HepG2 (cell line): ENCODE results near the gene LSMEM2. TPM values are rescaled to one million over a fixed set of nuclear protein-coding genes. Genes with fewer than 3 reads are reported as not detected.

Source experiments
- ATAC-seq: fragments of 200-7000 bp; cut with Tn5 transposase; 3 replicates; pipeline ENCODE4 v1.9.1; 2020; ENCODE audit warnings: mild to moderate bottlenecking, moderate library complexity
- BruUV-seq: library from RNA; stranded (reverse); fragments of 400-500 nt; replicated peaks from 2 replicates; lab custom pipeline; 2021; lab: Mats Ljungman, UMichigan
- CTCF ChIA-PET: fragments of 300-600 bp; formaldehyde crosslinking; extraction: SDS; loops from one replicate; lab custom pipeline; 2021; ENCODE audit warnings: low total read pairs, inconsistent platforms, low intra/inter-chr PET ratio; lab: Yijun Ruan, JAX
- POLR2A ChIA-PET: fragments of 350-600 bp; sonication (Branson Sonifier 250); formaldehyde crosslinking; loops from one replicate; lab custom pipeline; 2020; ENCODE audit warnings: antibody characterized with exemption, inconsistent platforms; lab: Yijun Ruan, JAX
- DNase-seq: peaks from one replicate; pipeline ENCODE4 v3.0.0-alpha.2; 2015; ENCODE audit warnings: low spot score
- FAIRE-seq: peaks from 3 replicates; lab custom pipeline; 2011; peaks lifted over from hg19 to GRCh38; lab: Jason Lieb, UNC
- H2AFZ ChIP-seq: one replicate; pipeline ENCODE4 v1.6.1; 2011; ENCODE audit warnings: low read length, inconsistent platforms
- H3K27ac ChIP-seq: fragments of 300-600 bp; 3 replicates; pipeline ENCODE4 v1.8.0; 2011; ENCODE audit warnings: mixed run types, mild to moderate bottlenecking, mixed read lengths, low read length, inconsistent platforms; ENCODE audit not compliant: insufficient read depth; ENCODE audit errors: extremely low read length
- H3K27me3 ChIP-seq, 2 experiments: fragments of 200-600 bp in 1 of 2; 2 replicates in 1 of 2; 3 replicates in 1 of 2; pipeline versions ENCODE4 v1.6.0 to v1.8.0; 2011; ENCODE audit warnings: low read length in 2 of 2, mild to moderate bottlenecking in 2 of 2, moderate library complexity in 2 of 2, inconsistent platforms in 1 of 2; ENCODE audit not compliant: insufficient read depth in 2 of 2, control insufficient read depth in 1 of 2
- H3K36me3 ChIP-seq, 2 experiments: fragments of 200-600 bp in 1 of 2; replicated peaks in 1 of 2; 2 replicates in 1 of 2; 3 replicates in 1 of 2; pipeline versions ENCODE4 v1.5.1 to v1.8.0; 2011; ENCODE audit warnings: low read length in 2 of 2, inconsistent platforms in 1 of 2; ENCODE audit not compliant: insufficient read depth in 2 of 2, control insufficient read depth in 1 of 2
- H3K4me1 ChIP-seq: 2 replicates; pipeline ENCODE4 v1.5.1; 2012; ENCODE audit warnings: low read length, inconsistent platforms; ENCODE audit not compliant: insufficient read depth
- H3K4me2 ChIP-seq: 2 replicates; pipeline ENCODE4 v1.6.0; 2011; ENCODE audit warnings: low read depth, low read length, inconsistent platforms
- H3K4me3 ChIP-seq, 3 experiments: fragments of 200-600 bp in 1 of 3; sonication (generic), shearing (Covaris generic) in 1 of 3; replicated peaks in 1 of 3; 2 replicates each; pipeline ENCODE4 v1.5.1; 2011 to 2016; ENCODE audit warnings: low read length in 3 of 3, inconsistent platforms in 2 of 3, low read depth in 2 of 3, mild to moderate bottlenecking in 2 of 3, control low read depth in 1 of 3, mixed read lengths in 1 of 3; ENCODE audit not compliant: insufficient read depth in 1 of 3
- H3K79me2 ChIP-seq: one replicate; pipeline ENCODE4 v1.6.1; 2011; ENCODE audit warnings: low read length, inconsistent platforms; ENCODE audit not compliant: insufficient read depth
- H3K9ac ChIP-seq: 2 replicates; pipeline ENCODE4 v1.6.0; 2011; ENCODE audit warnings: mild to moderate bottlenecking, low read depth, low read length, inconsistent platforms; ENCODE audit not compliant: insufficient read depth
- H3K9me3 ChIP-seq: 2 replicates; pipeline ENCODE4 v1.5.1; 2012; ENCODE audit warnings: mild to moderate bottlenecking, low read length
- H4K20me1 ChIP-seq: 2 replicates; pipeline ENCODE4 v1.6.0; 2011; ENCODE audit warnings: inconsistent platforms, mild to moderate bottlenecking, low read length, moderate library complexity; ENCODE audit not compliant: insufficient read depth
- AKAP8 ChIP-seq: sonication (generic); formaldehyde crosslinking; IDR thresholded peaks from 2 replicates; pipeline ENCODE4 v1.5.1; 2020; ENCODE audit warnings: mild to moderate bottlenecking, missing genetic modification reagents
- BCL6 ChIP-seq: IDR thresholded peaks from 2 replicates; pipeline ENCODE4 v1.6.1; 2016; ENCODE audit warnings: missing genetic modification reagents, missing compliant biosample characterization
- EED ChIP-seq: sonication (generic); formaldehyde crosslinking; IDR thresholded peaks from 2 replicates; pipeline ENCODE4 v1.5.0; 2020; ENCODE audit warnings: mild to moderate bottlenecking, missing genetic modification reagents
- GPBP1L1 ChIP-seq: sonication (generic); formaldehyde crosslinking; IDR thresholded peaks from 2 replicates; pipeline ENCODE4 v1.5.0; 2020; ENCODE audit warnings: mild to moderate bottlenecking, missing genetic modification reagents
- KLF11 ChIP-seq: IDR thresholded peaks from 2 replicates; pipeline ENCODE4 v1.6.1; 2016; ENCODE audit warnings: missing compliant biosample characterization
- MAFK ChIP-seq, 2 experiments: IDR thresholded peaks in 1 of 2; conservative IDR thresholded peaks in 1 of 2; 2 replicates each; pipeline ENCODE4 v1.6.1; 2011; ENCODE audit warnings: improper control_type of control experiment in 2 of 2, low read length in 2 of 2
- MAX ChIP-seq: IDR thresholded peaks from 2 replicates; pipeline ENCODE4 v1.6.1; 2012; ENCODE audit warnings: inconsistent platforms
- PATZ1 ChIP-seq: sonication (generic); formaldehyde crosslinking; IDR thresholded peaks from 2 replicates; pipeline ENCODE4 v1.4.0; 2020; ENCODE audit warnings: missing genetic modification reagents
- SRY ChIP-seq: sonication (generic); formaldehyde crosslinking; IDR thresholded peaks from 2 replicates; pipeline ENCODE4 v1.8.0; 2022; ENCODE audit warnings: mild to moderate bottlenecking, missing genetic modification reagents
- SUZ12 ChIP-seq: fragments of 150-350 bp; IDR thresholded peaks from 2 replicates; pipeline ENCODE4 v1.6.1; 2014; ENCODE audit warnings: low read depth, low read length
- TRAFD1 ChIP-seq: sonication (generic); formaldehyde crosslinking; IDR thresholded peaks from 2 replicates; pipeline ENCODE4 v1.5.1; 2020; ENCODE audit warnings: missing genetic modification reagents, mild to moderate bottlenecking, borderline replicate concordance
- USF2 ChIP-seq, 2 experiments: sonication (generic) in 1 of 2; formaldehyde crosslinking in 1 of 2; IDR thresholded peaks; 2 replicates each; pipeline versions ENCODE4 v1.5.1 to v1.6.1; 2011 to 2020; ENCODE audit warnings: borderline replicate concordance in 1 of 2, low read depth in 1 of 2, low read length in 1 of 2, mild to moderate bottlenecking in 1 of 2, missing genetic modification reagents in 1 of 2, moderate library complexity in 1 of 2
- ZFP90 ChIP-seq: sonication (generic); formaldehyde crosslinking; IDR thresholded peaks from 2 replicates; pipeline ENCODE4 v1.8.0; 2022; ENCODE audit warnings: missing genetic modification reagents, mild to moderate bottlenecking, inconsistent platforms, borderline replicate concordance
- ZNF530 ChIP-seq: sonication (generic); formaldehyde crosslinking; IDR thresholded peaks from 2 replicates; pipeline ENCODE4 v1.5.0; 2020; ENCODE audit warnings: low read depth, mild to moderate bottlenecking, missing genetic modification reagents
- ZNF589 ChIP-seq: sonication (generic); formaldehyde crosslinking; conservative IDR thresholded peaks from 2 replicates; pipeline ENCODE4 v1.8.0; 2022; ENCODE audit warnings: mild to moderate bottlenecking, moderate library complexity, missing genetic modification reagents
- ZNF672 ChIP-seq: sonication (generic); formaldehyde crosslinking; IDR thresholded peaks from 2 replicates; pipeline ENCODE4 v1.8.1; 2022; ENCODE audit warnings: missing genetic modification reagents
- WGBS: methylation state at CpG from one replicate; pipeline ENCODE4 v1.1.6; 2017; ENCODE audit warnings: low lambda C conversion rate; 5-methylcytosine and 5-hydroxymethylcytosine counted together
- in situ Hi-C: cut with HindIII; loops from 2 replicates; pipeline ENCODE4 v1.10.0; 2017; ENCODE audit warnings: low pct_unique_long_range_greater_than_20kb; ENCODE audit not compliant: extremely low pct_ligation_motif_present
- intact Hi-C: fragments of 100-400 bp; cut with micrococcal nuclease; formaldehyde crosslinking; loops from one replicate; pipeline ENCODE4 v1.10.0; 2022; ENCODE audit not compliant: unreplicated experiment
- polyA plus RNA-seq, 8 experiments: library from polyadenylated mRNA; depleted of rRNA in 3 of 8; stranded (reverse) in 7 of 8; unstranded in 1 of 8; fragments of >200 nt; fragmentation: Illumina TruSeq in 4 of 8; extraction: Trizol in 4 of 8; gene quantifications; 2 replicates each; pipeline versions ENCODE4 v1.2.1 to v1.2.3, GENCODE V29; 2011 to 2016; ENCODE audit warnings: low read depth in 4 of 8, missing spikeins in 1 of 8, mixed read lengths in 1 of 8; ENCODE audit not compliant: insufficient read depth in 1 of 8
- total RNA-seq, 5 experiments: library from RNA; depleted of rRNA; stranded (reverse); fragments of >200 nt; fragmentation: Illumina TruSeq; extraction: Trizol; gene quantifications; 2 replicates each; pipeline ENCODE4 v1.2.3, GENCODE V29; 2016; ENCODE audit warnings: low read depth in 1 of 5

LSMEM2 gene
- total and polyA plus RNA-seq, 2 of the 13 experiments (the other 11 are each of a cell fraction or from before 2014, with no cell fraction given), result 0.07 to 0.41 TPM

GRCh38 chr3:50267280-50267913, 11.5 kb upstream of the LSMEM2 start:
- ChIA-PET CTCF (no interaction called here), POLR2A (interaction anchor here (1.1 to 2.7 kb wide), 6 partner anchors 25 to 72 kb away, joined by 3 to 12 read pairs (median 7); partner anchors contain the start of genes IFRD2 and SLC38A3)
- ATAC-seq, result no peak
- Histone ChIP-seq H3K4me1 (peaks cover 88% of the 10 kb centered on the region), H3K9ac (peak overlapping the region; percentile 94), H3K36me3 (no peaks in the 10 kb centered on the region; a peak in 2 of 5 replicates), H3K27me3 (no peaks in the 10 kb centered on the region; a peak in 1 of 5 replicates), H2AFZ (no peak overlapping the region), H4K20me1 (no peaks in the 10 kb centered on the region), H3K27ac (peak overlapping the region; percentile 88), H3K4me3 (peak overlapping the region; percentile 9 to 83 (median 44); a peak in 5 of 6 replicates), H3K4me2 (peak overlapping the region; percentile 98), H3K9me3 (no peaks in the 10 kb centered on the region), H3K79me2 (peaks cover 37% of the 10 kb centered on the region)
- FAIRE-seq, result no peak
- in situ Hi-C loops (no loop called here), intact Hi-C loops (no loop called here)
- no peak for DNase-seq
- BruUV-seq, result no TSS peak
- WGBS, result 28% methylated on average over 7 of the region's 22 CpGs
- no peak for TF ChIP-seq ZFP90 (CRISPR knock-in tag)
- no peak for TF ChIP-seq GPBP1L1
- no peak for TF ChIP-seq MAFK (conservative IDR thresholded peaks at IDR 0.05 in 1 of 2, IDR thresholded peaks at IDR 0.05 in 1 of 2; ENCODE audit: low read length in 2 of 2)
- no peak for TF ChIP-seq BCL6 (CRISPR knock-in tag)
- no peak for TF ChIP-seq ZNF672 (CRISPR knock-in tag)
- TF ChIP-seq ZNF589, result no peak
- TF ChIP-seq TRAFD1 (CRISPR knock-in tag), result no peak
- TF ChIP-seq SUZ12, result no peak
- TF ChIP-seq ZNF530, result no peak
- TF ChIP-seq PATZ1, result peak; percentile 70
- no peak for TF ChIP-seq MAX
- no peak for TF ChIP-seq USF2 (IDR thresholded peaks at IDR 0.05; ENCODE audit: low read depth, low read length)
- TF ChIP-seq USF2 (CRISPR knock-in tag; IDR thresholded peaks at IDR 0.05; ENCODE audit: borderline replicate concordance), result no peak
- no peak for TF ChIP-seq AKAP8
- no peak for TF ChIP-seq SRY (CRISPR knock-in tag)
- no peak for TF ChIP-seq EED (CRISPR knock-in tag)
- TF ChIP-seq KLF11 (CRISPR knock-in tag), result no peak
